GM12865 (cell line): ENCODE data around the gene PDE9A.
A peak's percentile ranks its signal among the peaks of the same experiment; 100 is the strongest.
"Not testable (repeated sequence)": the region's sequence is repeated elsewhere in the genome, so short reads cannot be mapped to it uniquely, and the experiment has no call there.

Experiments used
- DNase-seq: peaks from one replicate; pipeline ENCODE4 v3.0.0; 2010; ENCODE audit warnings: low read depth
- H3K4me3 ChIP-seq: 2 replicates; pipeline ENCODE4 v1.5.1; 2011; ENCODE audit warnings: mild to moderate bottlenecking, low read depth, low read length, control low read depth
- TF ChIP-seq, protein P1 (sequence below): IDR thresholded peaks from 2 replicates; pipeline ENCODE4 v1.5.1; 2011; ENCODE audit warnings: low read length, control low read depth, low read depth, inconsistent platforms; ENCODE audit not compliant: insufficient read depth; ENCODE audit errors: missing control alignments

The PDE9A gene

DNA sequence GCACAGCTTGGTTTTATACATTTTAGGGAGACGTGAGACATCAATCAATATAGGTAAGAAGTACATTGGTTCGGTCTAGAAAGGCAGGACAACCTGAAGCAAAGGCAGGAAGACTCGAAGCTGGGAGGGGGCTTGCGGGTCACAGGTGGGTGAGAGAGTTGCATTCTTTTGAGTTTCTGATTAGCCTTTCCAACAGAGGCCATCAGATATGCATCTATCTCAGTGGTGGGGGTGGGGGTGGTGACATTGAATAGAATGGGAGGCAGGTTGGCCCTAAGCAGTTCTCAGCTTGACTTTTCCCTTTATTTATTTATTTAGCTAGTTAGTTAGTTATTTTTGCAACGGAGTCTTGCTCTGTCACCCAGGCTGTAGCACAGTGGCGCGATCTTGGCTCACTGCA is 140.4 kb downstream of the PDE9A start:
- no peak for DNase-seq
- no peak overlapping the region for H3K4me3 ChIP-seq
- TF ChIP-seq, protein P1, sequence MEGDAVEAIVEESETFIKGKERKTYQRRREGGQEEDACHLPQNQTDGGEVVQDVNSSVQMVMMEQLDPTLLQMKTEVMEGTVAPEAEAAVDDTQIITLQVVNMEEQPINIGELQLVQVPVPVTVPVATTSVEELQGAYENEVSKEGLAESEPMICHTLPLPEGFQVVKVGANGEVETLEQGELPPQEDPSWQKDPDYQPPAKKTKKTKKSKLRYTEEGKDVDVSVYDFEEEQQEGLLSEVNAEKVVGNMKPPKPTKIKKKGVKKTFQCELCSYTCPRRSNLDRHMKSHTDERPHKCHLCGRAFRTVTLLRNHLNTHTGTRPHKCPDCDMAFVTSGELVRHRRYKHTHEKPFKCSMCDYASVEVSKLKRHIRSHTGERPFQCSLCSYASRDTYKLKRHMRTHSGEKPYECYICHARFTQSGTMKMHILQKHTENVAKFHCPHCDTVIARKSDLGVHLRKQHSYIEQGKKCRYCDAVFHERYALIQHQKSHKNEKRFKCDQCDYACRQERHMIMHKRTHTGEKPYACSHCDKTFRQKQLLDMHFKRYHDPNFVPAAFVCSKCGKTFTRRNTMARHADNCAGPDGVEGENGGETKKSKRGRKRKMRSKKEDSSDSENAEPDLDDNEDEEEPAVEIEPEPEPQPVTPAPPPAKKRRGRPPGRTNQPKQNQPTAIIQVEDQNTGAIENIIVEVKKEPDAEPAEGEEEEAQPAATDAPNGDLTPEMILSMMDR: no peak

DNA sequence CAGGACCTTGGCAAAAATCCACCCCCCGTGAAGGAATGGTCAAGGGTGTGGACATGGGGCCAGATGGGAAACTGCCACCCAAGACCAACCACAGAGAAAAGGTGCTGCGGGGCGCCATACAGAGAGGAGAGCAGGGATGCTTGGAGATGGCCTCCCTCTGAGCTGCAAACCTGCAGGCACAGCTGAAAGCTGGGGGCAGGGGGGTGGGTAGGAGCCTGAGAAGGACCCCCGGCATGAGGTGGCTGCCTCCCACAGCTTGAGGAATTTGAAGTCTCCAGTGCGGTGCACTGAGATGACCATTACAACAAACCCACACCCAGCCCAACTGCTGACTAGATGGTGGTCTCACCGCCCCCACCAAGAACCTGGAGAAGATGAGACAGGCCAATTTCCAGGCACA is 141.1 kb downstream of the PDE9A start:
- no peak overlapping the region for H3K4me3 ChIP-seq
- DNase-seq: no peak
- TF ChIP-seq, protein P1: no peak

DNA sequence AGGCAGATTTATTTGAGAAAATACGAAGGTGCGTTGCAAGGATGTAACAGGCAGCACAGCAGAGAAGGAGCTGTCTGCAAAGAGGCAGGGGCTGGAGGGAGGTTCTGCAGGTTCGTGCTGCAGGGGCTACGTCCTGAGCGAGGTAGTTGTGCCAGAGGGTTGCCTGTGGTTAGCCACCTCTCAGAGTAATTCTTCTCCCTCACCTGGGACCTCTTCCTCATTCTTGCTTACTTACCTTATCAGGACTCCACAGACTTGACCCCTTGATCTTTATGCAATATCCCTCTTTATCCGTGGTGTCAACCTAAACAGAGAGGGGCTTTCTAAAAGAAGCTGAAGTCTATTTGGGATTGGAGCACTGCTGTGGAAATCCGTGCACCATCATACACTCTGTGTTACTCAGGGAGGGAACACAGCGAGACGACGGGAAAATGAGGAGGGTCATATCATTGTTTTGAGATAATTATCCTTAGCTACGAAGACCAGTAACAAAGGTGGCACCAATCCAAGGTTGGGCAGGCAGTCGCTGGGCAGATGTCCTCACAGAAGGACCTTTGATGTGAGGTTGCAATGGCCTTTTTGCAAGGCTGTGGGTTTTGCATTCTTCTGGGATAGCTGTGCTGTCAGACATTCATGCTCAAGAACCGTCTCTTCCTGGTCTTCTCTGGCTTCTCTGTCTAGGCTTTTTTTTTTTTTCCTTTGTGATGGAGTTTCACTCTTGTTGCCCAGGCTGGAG is 143.1 kb downstream of the PDE9A start:
- H3K4me3 ChIP-seq: no peak overlapping the region
- DNase-seq: no peak
- TF ChIP-seq, protein P1: no peak

DNA sequence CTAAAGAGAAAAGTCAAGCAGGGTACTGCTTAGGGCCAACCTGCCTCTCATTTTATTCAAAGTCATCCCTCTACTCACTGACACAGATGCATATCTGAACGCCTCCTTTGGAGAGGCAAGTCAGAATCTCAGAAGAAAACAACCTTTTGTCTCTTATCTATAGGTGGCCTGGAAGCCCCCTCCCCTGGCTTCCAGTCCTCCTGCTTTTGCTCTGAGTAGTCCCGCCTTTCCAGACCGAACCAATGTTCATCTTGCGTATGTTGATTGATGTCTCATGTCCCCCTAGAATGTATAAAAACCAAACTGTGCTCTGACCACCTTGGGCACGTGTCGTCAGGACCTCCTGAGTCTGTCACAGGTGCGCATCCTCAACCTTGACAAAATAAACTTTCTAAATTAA is 144.1 kb downstream of the PDE9A start:
- TF ChIP-seq, protein P1: no peak
- H3K4me3 ChIP-seq: no peak overlapping the region
- DNase-seq: no peak

DNA sequence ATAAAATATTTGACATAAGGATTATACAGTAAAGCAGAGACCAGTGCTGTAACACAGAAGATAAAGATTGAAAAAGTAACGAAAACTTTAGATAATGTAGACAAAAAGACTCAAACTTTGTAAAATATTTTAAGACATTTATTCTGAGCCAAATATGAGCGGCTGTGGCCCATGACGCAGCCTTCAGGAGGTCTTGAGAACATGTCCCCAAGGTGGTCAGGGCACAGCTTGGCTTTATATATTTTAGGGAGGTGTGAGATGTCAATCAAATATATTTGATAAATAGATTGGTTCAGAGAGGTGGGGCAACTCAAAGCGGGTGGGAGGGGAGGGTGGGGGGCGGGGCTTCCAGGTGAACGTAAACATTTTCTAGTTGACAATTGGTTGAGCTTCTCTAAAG is 144.7 kb downstream of the PDE9A start:
- DNase-seq: no peak
- no peak overlapping the region for H3K4me3 ChIP-seq
- TF ChIP-seq, protein P1: no peak

DNA sequence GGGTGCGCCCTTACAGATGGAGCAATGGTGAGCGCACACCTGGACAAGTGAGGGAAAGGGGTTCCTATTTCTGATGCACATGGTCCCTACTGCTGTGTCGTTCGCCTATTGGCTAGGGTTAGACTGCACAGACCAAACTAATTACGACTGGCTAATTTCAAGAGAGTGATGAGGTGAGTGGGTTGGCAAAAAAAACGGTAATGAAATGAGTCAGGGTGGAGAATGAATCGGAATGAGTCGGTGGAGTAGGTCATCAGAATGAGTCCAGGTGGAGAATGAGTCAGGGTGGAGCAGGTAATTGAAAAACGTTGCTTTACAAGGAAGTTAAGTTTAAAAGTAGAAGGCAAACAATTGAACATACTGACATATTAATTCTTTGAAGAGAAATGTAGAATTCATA is 146.1 kb downstream of the PDE9A start:
- TF ChIP-seq, protein P1: no peak
- H3K4me3 ChIP-seq: no peak overlapping the region
- peak; percentile 30 for DNase-seq

DNA sequence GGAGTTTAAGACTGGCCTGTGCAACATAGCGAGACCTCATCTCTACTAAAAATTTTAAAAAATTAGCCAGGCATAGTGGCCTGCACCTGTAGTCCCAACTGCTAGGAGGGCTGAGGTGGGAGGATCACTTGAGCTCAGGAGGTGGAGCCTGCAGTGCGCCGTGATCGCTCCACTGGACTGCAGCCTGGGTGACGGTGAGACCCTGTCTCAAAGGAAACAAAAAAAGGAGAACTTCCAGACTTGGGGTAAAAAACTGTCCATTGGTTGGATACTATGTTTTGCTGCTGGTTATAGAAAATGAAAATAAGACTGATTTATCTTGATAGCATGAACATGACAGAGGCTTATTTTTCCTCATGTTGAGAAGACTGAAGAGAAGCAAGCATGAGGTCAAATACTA is 146.5 kb downstream of the PDE9A start:
- DNase-seq: no peak
- TF ChIP-seq, protein P1: no peak
- no peak overlapping the region for H3K4me3 ChIP-seq

DNA sequence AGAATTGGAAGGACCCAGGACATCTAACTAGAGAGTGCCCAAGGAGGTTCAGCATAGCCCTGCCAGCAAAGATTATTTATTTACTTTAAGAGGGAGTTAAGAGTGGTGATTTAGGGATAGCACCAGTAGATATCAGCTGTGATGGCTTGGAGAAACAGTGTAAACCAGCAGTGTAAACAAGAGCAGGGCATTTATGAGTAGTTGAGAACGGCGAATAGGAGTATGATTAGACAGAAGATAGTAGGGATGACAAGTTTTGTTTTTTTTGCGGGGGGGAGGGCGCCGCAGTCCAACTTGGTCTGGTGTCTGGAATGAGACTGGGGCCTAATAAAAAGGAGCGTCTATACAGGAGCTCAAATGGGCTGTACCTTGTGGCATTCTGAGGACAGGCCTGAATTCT is 148.2 kb downstream of the PDE9A start:
- H3K4me3 ChIP-seq, DNase-seq: not testable (repeated sequence)
